Panc1 (cell line): ENCODE data around the gene SPATA18. TPM values are rescaled to one million over a fixed set of nuclear protein-coding genes. Genes with fewer than 3 reads are reported as not detected.

Experiments
- ATAC-seq: fragments of 200-7000 bp; cut with Tn5 transposase; 2 replicates; pipeline ENCODE4 v1.9.1; 2020; ENCODE audit warnings: mild to moderate bottlenecking, moderate library complexity
- BruUV-seq: library from RNA; stranded (reverse); fragments of 400-500 nt; replicated peaks from 2 replicates; lab custom pipeline; 2021; lab: Mats Ljungman, UMichigan
- CTCF ChIA-PET: fragments of 300-600 bp; sonication (Branson Sonifier 250); formaldehyde crosslinking; loops from one replicate; lab custom pipeline; 2022; ENCODE audit warnings: antibody characterized with exemption; lab: Charles Lee
- POLR2A ChIA-PET: fragments of 300-600 bp; sonication (Branson Sonifier 250); formaldehyde crosslinking; loops from one replicate; lab custom pipeline; 2022; ENCODE audit warnings: antibody characterized with exemption; lab: Charles Lee
- DNase-seq: peaks from one replicate; pipeline ENCODE4 v3.0.0-alpha.2; 2010; ENCODE audit warnings: low read depth, low spot score
- H3K27ac ChIP-seq: 2 replicates; pipeline ENCODE4 v1.5.1; 2011; ENCODE audit warnings: mild to moderate bottlenecking, low read length, inconsistent platforms
- H3K27me3 ChIP-seq: fragments of 200-500 bp; sonication (Bioruptor generic); 2 replicates; pipeline ENCODE4 v1.6.0; 2014; ENCODE audit warnings: low read length, inconsistent platforms; ENCODE audit not compliant: control insufficient read depth, insufficient read depth
- H3K36me3 ChIP-seq: fragments of 200-500 bp; sonication (Bioruptor generic); 2 replicates; pipeline ENCODE4 v1.5.1; 2014; ENCODE audit warnings: inconsistent platforms, mild to moderate bottlenecking, low read length, moderate library complexity; ENCODE audit not compliant: control insufficient read depth, insufficient read depth
- H3K4me1 ChIP-seq: 2 replicates; pipeline ENCODE4 v1.5.1; 2011; ENCODE audit warnings: inconsistent platforms, mild to moderate bottlenecking, low read length, moderate library complexity; ENCODE audit not compliant: control insufficient read depth, insufficient read depth
- H3K4me3 ChIP-seq, 2 experiments: 2 replicates each; pipeline ENCODE4 v1.5.1; 2011 to 2012; ENCODE audit warnings: low read depth in 2 of 2, low read length in 2 of 2, mild to moderate bottlenecking in 2 of 2, inconsistent platforms in 1 of 2, moderate library complexity in 1 of 2
- H3K9me3 ChIP-seq: fragments of 200-500 bp; sonication (Bioruptor generic); 2 replicates; pipeline ENCODE4 v1.5.1; 2014; ENCODE audit warnings: low read depth, mild to moderate bottlenecking, inconsistent platforms, low read length, moderate library complexity; ENCODE audit not compliant: control insufficient read depth, insufficient read depth
- POLR2AphosphoS5 ChIP-seq: IDR thresholded peaks from 2 replicates; pipeline ENCODE4 v1.6.1; 2012; ENCODE audit warnings: mild to moderate bottlenecking, low read depth, low read length, moderate library complexity
- SIN3A ChIP-seq: IDR thresholded peaks from 2 replicates; pipeline ENCODE4 v1.6.1; 2012; ENCODE audit warnings: low read depth, mild to moderate bottlenecking, low read length, moderate library complexity, borderline replicate concordance; ENCODE audit not compliant: insufficient read depth
- TCF7L2 ChIP-seq: IDR thresholded peaks from 2 replicates; pipeline ENCODE4 v1.6.1; 2011; ENCODE audit warnings: mild to moderate bottlenecking, low read depth, low read length, inconsistent platforms
- in situ Hi-C: cut with HindIII; loops from 2 replicates; pipeline ENCODE4 v1.10.0; 2016; ENCODE audit warnings: low sequenced_read_pairs, low pct_unique_long_range_greater_than_20kb
- intact Hi-C: fragments of 100-400 bp; cut with micrococcal nuclease; formaldehyde crosslinking; loops from one replicate; pipeline ENCODE4 v1.10.0; 2022; ENCODE audit not compliant: unreplicated experiment
- total RNA-seq: library from RNA; stranded (reverse); gene quantifications from one replicate; pipeline ENCODE4 v1.2.1, GENCODE V29; 2021; ENCODE audit not compliant: unreplicated experiment
- TF ChIP-seq, protein P1 (sequence below), 2 experiments: IDR thresholded peaks; 2 replicates each; pipeline ENCODE4 v1.6.1; 2011 to 2012; ENCODE audit warnings: low read depth in 2 of 2, control low read depth in 1 of 2, low read length in 1 of 2, mild to moderate bottlenecking in 1 of 2, moderate library complexity in 1 of 2; ENCODE audit not compliant: insufficient read depth in 1 of 2
- TF ChIP-seq, protein P2 (sequence below): fragments of 450-650 bp; IDR thresholded peaks from 2 replicates; pipeline ENCODE4 v1.5.1; 2017; ENCODE audit warnings: mild to moderate bottlenecking

Gene SPATA18
- total RNA-seq, 1 experiment from 2014 or later = 0.39 TPM

DNA sequence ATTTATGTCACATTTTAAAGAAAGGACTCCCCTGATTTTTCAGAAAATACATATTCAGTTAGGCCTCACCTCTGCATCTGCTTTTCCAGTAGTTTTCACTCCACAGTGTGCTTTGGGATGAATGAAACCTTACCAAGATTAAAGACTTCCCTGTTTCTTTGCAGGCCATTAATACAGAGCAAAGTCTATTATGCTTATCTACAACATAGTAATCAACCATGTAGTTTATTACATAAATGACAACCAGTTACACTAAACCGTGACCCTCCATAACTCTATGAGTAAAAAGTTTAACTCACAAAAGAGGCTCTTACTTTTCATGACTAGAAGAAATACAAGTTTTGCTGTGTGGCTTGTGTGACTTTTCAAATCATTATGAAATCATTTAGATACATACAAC is 33.3 kb upstream of the SPATA18 start:
- in situ Hi-C loops = no loop called here
- Histone ChIP-seq H3K4me1 (no peaks in the 10 kb centered on the region), H3K27ac (no peak overlapping the region), H3K27me3 (no peaks in the 10 kb centered on the region), H3K4me3 (no peak overlapping the region), H3K36me3 (no peaks in the 10 kb centered on the region), H3K9me3 (no peaks in the 10 kb centered on the region)
- DNase-seq (no peak), ATAC-seq (no peak)
- TF ChIP-seq SIN3A = no peak
- TF ChIP-seq, protein P1, sequence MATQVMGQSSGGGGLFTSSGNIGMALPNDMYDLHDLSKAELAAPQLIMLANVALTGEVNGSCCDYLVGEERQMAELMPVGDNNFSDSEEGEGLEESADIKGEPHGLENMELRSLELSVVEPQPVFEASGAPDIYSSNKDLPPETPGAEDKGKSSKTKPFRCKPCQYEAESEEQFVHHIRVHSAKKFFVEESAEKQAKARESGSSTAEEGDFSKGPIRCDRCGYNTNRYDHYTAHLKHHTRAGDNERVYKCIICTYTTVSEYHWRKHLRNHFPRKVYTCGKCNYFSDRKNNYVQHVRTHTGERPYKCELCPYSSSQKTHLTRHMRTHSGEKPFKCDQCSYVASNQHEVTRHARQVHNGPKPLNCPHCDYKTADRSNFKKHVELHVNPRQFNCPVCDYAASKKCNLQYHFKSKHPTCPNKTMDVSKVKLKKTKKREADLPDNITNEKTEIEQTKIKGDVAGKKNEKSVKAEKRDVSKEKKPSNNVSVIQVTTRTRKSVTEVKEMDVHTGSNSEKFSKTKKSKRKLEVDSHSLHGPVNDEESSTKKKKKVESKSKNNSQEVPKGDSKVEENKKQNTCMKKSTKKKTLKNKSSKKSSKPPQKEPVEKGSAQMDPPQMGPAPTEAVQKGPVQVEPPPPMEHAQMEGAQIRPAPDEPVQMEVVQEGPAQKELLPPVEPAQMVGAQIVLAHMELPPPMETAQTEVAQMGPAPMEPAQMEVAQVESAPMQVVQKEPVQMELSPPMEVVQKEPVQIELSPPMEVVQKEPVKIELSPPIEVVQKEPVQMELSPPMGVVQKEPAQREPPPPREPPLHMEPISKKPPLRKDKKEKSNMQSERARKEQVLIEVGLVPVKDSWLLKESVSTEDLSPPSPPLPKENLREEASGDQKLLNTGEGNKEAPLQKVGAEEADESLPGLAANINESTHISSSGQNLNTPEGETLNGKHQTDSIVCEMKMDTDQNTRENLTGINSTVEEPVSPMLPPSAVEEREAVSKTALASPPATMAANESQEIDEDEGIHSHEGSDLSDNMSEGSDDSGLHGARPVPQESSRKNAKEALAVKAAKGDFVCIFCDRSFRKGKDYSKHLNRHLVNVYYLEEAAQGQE (IDR thresholded peaks at IDR 0.05; ENCODE audit: insufficient read depth in 1 of 2, low read depth in 2 of 2, low read length in 1 of 2) = no peak
- no peak for TF ChIP-seq TCF7L2
- intact Hi-C loops = no loop called here
- BruUV-seq = no TSS peak
- POLR2A ChIA-PET = no interaction called here
- CTCF ChIA-PET = no interaction called here

DNA sequence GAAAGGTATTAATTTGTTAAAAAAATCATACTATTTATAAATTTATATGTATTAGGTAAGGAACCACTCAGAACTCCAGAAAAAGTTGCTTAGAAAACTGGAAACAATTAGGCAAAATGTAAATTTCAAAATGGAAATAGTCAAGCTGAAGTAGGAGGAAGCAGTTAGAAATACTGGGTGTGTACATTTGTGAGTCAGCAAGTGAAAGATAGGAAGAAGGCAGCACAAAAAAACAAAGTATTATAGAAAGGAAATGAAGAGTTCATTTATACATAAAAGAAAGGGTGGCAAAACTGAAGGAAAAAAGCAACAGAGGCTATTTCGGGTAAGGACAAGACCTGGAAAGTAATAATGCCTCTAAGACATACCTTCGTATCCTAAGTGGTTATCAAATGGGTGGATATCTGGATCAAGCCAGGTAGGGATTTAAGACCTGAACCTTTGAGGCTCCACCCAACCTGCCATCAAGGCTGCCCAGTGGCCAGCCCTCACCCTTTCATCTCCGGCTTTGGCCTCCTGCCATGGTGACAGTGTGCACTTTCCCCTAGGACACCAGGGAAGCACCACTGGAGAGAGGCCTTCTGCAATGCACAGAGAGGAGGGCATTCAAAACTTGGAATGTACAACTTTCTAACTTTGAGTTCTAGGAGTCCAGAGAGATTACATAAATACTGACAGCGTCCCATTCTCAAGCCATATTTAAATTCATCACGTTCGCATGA is 31.0 kb upstream of the SPATA18 start, which contains the start of gene LRRC66:
Gene LRRC66, minus strand, starts transcription at position 428 of the 722 bp plus-strand sequence. CDS start 2,750 bp downstream, outside the sequence.
- no peaks in the 10 kb centered on the region for H3K9me3 ChIP-seq
- no peaks in the 10 kb centered on the region for H3K4me1 ChIP-seq
- no peak within 1 kb of the TSS for H3K27ac ChIP-seq
- H3K36me3 ChIP-seq = peaks cover 4% of the 10 kb centered on the region
- no peaks in the 10 kb centered on the region for H3K27me3 ChIP-seq
- BruUV-seq = no TSS peak
- no peak for DNase-seq
- intact Hi-C loops (loop anchor here (5.0 kb wide), 1 partner anchor 123 kb away; no protein-coding TSS in a partner anchor), in situ Hi-C loops (no loop called here)
- ATAC-seq = no peak
- H3K4me3 ChIP-seq = no peak within 1 kb of the TSS
- TF ChIP-seq POLR2AphosphoS5 (no peak), TCF7L2 (no peak), SIN3A (no peak)
- TF ChIP-seq, protein P2, sequence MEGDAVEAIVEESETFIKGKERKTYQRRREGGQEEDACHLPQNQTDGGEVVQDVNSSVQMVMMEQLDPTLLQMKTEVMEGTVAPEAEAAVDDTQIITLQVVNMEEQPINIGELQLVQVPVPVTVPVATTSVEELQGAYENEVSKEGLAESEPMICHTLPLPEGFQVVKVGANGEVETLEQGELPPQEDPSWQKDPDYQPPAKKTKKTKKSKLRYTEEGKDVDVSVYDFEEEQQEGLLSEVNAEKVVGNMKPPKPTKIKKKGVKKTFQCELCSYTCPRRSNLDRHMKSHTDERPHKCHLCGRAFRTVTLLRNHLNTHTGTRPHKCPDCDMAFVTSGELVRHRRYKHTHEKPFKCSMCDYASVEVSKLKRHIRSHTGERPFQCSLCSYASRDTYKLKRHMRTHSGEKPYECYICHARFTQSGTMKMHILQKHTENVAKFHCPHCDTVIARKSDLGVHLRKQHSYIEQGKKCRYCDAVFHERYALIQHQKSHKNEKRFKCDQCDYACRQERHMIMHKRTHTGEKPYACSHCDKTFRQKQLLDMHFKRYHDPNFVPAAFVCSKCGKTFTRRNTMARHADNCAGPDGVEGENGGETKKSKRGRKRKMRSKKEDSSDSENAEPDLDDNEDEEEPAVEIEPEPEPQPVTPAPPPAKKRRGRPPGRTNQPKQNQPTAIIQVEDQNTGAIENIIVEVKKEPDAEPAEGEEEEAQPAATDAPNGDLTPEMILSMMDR = no peak
- TF ChIP-seq, protein P1 (IDR thresholded peaks at IDR 0.05; ENCODE audit: insufficient read depth in 1 of 2, low read depth in 2 of 2, low read length in 1 of 2) = no peak
- POLR2A ChIA-PET = no interaction called here
- CTCF ChIA-PET = no interaction called here
